Suprapubic skin (tissue), 4 donors: ENCODE results near the gene NCF4. TPM values are rescaled to one million over a fixed set of nuclear protein-coding genes. Genes with fewer than 3 reads are reported as not detected.

Source experiments
- DNase-seq, 2 donors: peaks; one replicate each; pipeline ENCODE4 v3.0.0-alpha.2; 2019; ENCODE audit warnings: low spot score in 2 of 2
- H3K27ac ChIP-seq: fragments of 200-600 bp; sonication (generic); one replicate; pipeline ENCODE4 v1.5.1; 2019
- H3K27me3 ChIP-seq: fragments of 200-600 bp; sonication (generic); one replicate; pipeline ENCODE4 v1.5.1; 2019
- H3K36me3 ChIP-seq: fragments of 200-600 bp; sonication (generic); one replicate; pipeline ENCODE4 v1.5.1; 2019
- H3K4me1 ChIP-seq: fragments of 200-600 bp; sonication (generic); one replicate; pipeline ENCODE4 v1.5.1; 2019
- H3K4me3 ChIP-seq: fragments of 200-600 bp; sonication (generic); one replicate; pipeline ENCODE4 v1.5.1; 2019; ENCODE audit warnings: mild to moderate bottlenecking
- H3K9me3 ChIP-seq: fragments of 200-600 bp; sonication (generic); one replicate; pipeline ENCODE4 v1.5.1; 2019
- EP300 ChIP-seq: sonication (generic); formaldehyde crosslinking; IDR thresholded peaks from one replicate; pipeline ENCODE4 v1.6.1; 2017; ENCODE audit warnings: antibody characterized with exemption
- POLR2A ChIP-seq, 2 donors: fragments of 450-650 bp; IDR thresholded peaks; one replicate each; pipeline ENCODE4 v1.6.1; 2017; ENCODE audit warnings: antibody characterized with exemption in 2 of 2, mild to moderate bottlenecking in 2 of 2, moderate library complexity in 2 of 2
- POLR2AphosphoS5 ChIP-seq, 3 donors: sonication (generic); formaldehyde crosslinking; IDR thresholded peaks; one replicate each; pipeline ENCODE4 v1.6.1; 2017; ENCODE audit warnings: antibody characterized with exemption in 3 of 3
- WGBS: methylation state at CpG from one replicate; pipeline ENCODE4 v1.1.5; 2018; 5-methylcytosine and 5-hydroxymethylcytosine counted together
- total RNA-seq, 4 donors: library from RNA; depleted of rRNA; stranded (reverse); fragments of >200 nt; gene quantifications; one replicate each; pipeline ENCODE4 v1.1.0, GENCODE V29; 2016
- TF ChIP-seq, protein P1 (sequence below), 2 donors: fragments of 200-600 bp in 1 of 2; fragments of 450-650 bp in 1 of 2; sonication (generic) in 1 of 2; IDR thresholded peaks; one replicate each; pipeline ENCODE4 v1.5.1; 2016 to 2019; ENCODE audit warnings: antibody characterized with exemption in 2 of 2, mild to moderate bottlenecking in 1 of 2, moderate library complexity in 1 of 2

The NCF4 gene
- total RNA-seq, 4 donors from 2014 or later: 1.1 to 4.5 (median 3.1) TPM

- no peak overlapping the region for H3K27ac ChIP-seq
- H3K9me3 ChIP-seq: no peaks in the 10 kb centered on the region
- TF ChIP-seq, protein P1, sequence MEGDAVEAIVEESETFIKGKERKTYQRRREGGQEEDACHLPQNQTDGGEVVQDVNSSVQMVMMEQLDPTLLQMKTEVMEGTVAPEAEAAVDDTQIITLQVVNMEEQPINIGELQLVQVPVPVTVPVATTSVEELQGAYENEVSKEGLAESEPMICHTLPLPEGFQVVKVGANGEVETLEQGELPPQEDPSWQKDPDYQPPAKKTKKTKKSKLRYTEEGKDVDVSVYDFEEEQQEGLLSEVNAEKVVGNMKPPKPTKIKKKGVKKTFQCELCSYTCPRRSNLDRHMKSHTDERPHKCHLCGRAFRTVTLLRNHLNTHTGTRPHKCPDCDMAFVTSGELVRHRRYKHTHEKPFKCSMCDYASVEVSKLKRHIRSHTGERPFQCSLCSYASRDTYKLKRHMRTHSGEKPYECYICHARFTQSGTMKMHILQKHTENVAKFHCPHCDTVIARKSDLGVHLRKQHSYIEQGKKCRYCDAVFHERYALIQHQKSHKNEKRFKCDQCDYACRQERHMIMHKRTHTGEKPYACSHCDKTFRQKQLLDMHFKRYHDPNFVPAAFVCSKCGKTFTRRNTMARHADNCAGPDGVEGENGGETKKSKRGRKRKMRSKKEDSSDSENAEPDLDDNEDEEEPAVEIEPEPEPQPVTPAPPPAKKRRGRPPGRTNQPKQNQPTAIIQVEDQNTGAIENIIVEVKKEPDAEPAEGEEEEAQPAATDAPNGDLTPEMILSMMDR (IDR thresholded peaks at IDR 0.05): no peak
- TF ChIP-seq POLR2AphosphoS5 (IDR thresholded peaks at IDR 0.05): no peak
- no peak for TF ChIP-seq POLR2A (IDR thresholded peaks at IDR 0.05)
- TF ChIP-seq EP300: no peak
- no peak overlapping the region for H3K4me3 ChIP-seq
- WGBS: 60% methylated on average over 3 of the region's 3 CpGs
- no peaks in the 10 kb centered on the region for H3K36me3 ChIP-seq
- no peak for DNase-seq
- peaks cover 12% of the 10 kb centered on the region for H3K27me3 ChIP-seq
- H3K4me1 ChIP-seq: no peaks in the 10 kb centered on the region
These were observed 36.8 kb downstream of the NCF4 start for GRCh38 chr22:36897611-36898010.

- no peak for DNase-seq
- no peaks in the 10 kb centered on the region for H3K4me1 ChIP-seq
- H3K4me3 ChIP-seq: no peak overlapping the region
- WGBS: 90% methylated on average over 4 of the region's 4 CpGs
- peaks cover 12% of the 10 kb centered on the region for H3K27me3 ChIP-seq
- H3K36me3 ChIP-seq: no peaks in the 10 kb centered on the region
- no peak overlapping the region for H3K27ac ChIP-seq
- H3K9me3 ChIP-seq: no peaks in the 10 kb centered on the region
- TF ChIP-seq EP300: no peak
- TF ChIP-seq, protein P1 (IDR thresholded peaks at IDR 0.05): no peak
- no peak for TF ChIP-seq POLR2AphosphoS5 (IDR thresholded peaks at IDR 0.05)
- TF ChIP-seq POLR2A (IDR thresholded peaks at IDR 0.05): no peak
These were observed 37.9 kb downstream of the NCF4 start for GRCh38 chr22:36898690-36899089.

DNA sequence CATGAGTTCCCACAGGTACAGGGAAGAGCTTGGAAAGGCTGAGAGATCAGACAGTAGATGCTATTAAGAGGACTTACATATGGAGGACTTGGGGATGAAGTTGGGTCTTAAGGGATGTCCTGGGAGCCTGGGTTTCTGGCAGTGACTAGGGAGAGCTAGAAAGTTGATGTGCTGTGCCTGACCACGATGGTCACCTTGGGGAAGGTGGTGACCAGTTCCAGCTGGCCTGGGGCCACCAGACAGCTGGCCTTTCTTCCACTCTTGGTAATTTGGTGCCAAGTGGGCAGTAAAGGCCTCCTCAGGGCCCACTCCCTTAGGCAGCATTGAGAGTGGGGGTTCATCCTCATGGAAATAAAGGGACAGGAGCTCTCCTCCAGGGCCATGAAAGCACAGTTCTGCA lies 38.7 kb downstream of the NCF4 start:
- no peaks in the 10 kb centered on the region for H3K9me3 ChIP-seq
- no peaks in the 10 kb centered on the region for H3K4me1 ChIP-seq
- DNase-seq: no peak
- no peaks in the 10 kb centered on the region for H3K36me3 ChIP-seq
- 71% methylated on average over 1 of the region's 1 CpG for WGBS
- H3K27me3 ChIP-seq: peaks cover 12% of the 10 kb centered on the region
- H3K27ac ChIP-seq: peak overlapping the region; percentile 9
- TF ChIP-seq, protein P1 (IDR thresholded peaks at IDR 0.05): no peak
- TF ChIP-seq POLR2A (IDR thresholded peaks at IDR 0.05) (no peak), POLR2AphosphoS5 (IDR thresholded peaks at IDR 0.05) (no peak), EP300 (no peak)
- no peak overlapping the region for H3K4me3 ChIP-seq

GRCh38 chr22:36900225-36900624 lies 39.4 kb downstream of the NCF4 start:
- Histone ChIP-seq H3K4me1 (no peaks in the 10 kb centered on the region), H3K36me3 (no peaks in the 10 kb centered on the region), H3K4me3 (no peak overlapping the region), H3K27ac (peak overlapping the region; percentile 31), H3K9me3 (no peaks in the 10 kb centered on the region), H3K27me3 (peaks cover 12% of the 10 kb centered on the region)
- TF ChIP-seq POLR2AphosphoS5 (IDR thresholded peaks at IDR 0.05) (no peak), EP300 (no peak), POLR2A (IDR thresholded peaks at IDR 0.05) (no peak)
- WGBS: 80% methylated on average over 2 of the region's 2 CpGs
- DNase-seq: no peak

GRCh38 chr22:36900880-36901279 lies 40.1 kb downstream of the NCF4 start:
- Histone ChIP-seq H3K27ac (peak overlapping the region; percentile 31), H3K36me3 (no peaks in the 10 kb centered on the region), H3K27me3 (peaks cover 12% of the 10 kb centered on the region), H3K9me3 (no peaks in the 10 kb centered on the region), H3K4me3 (no peak overlapping the region), H3K4me1 (no peaks in the 10 kb centered on the region)
- no peak for DNase-seq
- WGBS: 28% methylated on average over 4 of the region's 4 CpGs
- TF ChIP-seq EP300: no peak
- TF ChIP-seq POLR2A (IDR thresholded peaks at IDR 0.05): no peak
- TF ChIP-seq, protein P1 (IDR thresholded peaks at IDR 0.05): no peak
- TF ChIP-seq POLR2AphosphoS5 (IDR thresholded peaks at IDR 0.05): no peak
